OCI-LY1 (cell line): ENCODE data around the gene PRSS3.
"Not testable (repeated sequence)": the region's sequence is repeated elsewhere in the genome, so short reads cannot be mapped to it uniquely, and the experiment has no call there.

Experiments used
- EZH2 ChIP-seq: fragments of 200-600 bp; sonication (generic), shearing (Covaris generic); IDR thresholded peaks from 2 replicates; pipeline ENCODE4 v1.8.0; 2017; ENCODE audit warnings: borderline replicate concordance, mixed run types, mild to moderate bottlenecking, antibody characterized with exemption, low read length, moderate library complexity, mixed read lengths
- TF ChIP-seq, protein P1 (sequence below): fragments of 200-600 bp; sonication (generic), shearing (Covaris generic); IDR thresholded peaks from 2 replicates; pipeline ENCODE4 v1.5.1; 2017; ENCODE audit warnings: mild to moderate bottlenecking, antibody characterized with exemption, low read length, moderate library complexity, mixed read lengths

DNA sequence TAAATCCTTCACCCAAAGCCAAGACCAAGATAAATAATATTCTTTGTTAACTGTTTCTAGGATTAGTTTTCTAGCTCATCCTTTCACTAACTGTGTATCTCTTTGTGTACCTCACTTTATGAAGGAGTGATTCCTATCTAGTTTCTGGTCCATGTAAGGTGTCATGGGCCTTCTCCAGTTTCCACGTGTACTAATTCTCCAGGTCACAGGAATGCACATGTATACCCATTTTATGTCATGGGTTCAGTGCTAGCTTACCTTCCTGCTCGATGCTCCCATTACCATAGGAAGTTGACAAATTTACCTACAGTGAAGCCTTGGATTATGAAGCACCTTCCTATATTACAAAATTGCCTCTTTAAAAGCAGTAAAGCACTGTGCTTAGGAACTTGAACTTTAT lies 5.9 kb upstream of the PRSS3 start:
- TF ChIP-seq EZH2 = not testable (repeated sequence)
- TF ChIP-seq, protein P1, sequence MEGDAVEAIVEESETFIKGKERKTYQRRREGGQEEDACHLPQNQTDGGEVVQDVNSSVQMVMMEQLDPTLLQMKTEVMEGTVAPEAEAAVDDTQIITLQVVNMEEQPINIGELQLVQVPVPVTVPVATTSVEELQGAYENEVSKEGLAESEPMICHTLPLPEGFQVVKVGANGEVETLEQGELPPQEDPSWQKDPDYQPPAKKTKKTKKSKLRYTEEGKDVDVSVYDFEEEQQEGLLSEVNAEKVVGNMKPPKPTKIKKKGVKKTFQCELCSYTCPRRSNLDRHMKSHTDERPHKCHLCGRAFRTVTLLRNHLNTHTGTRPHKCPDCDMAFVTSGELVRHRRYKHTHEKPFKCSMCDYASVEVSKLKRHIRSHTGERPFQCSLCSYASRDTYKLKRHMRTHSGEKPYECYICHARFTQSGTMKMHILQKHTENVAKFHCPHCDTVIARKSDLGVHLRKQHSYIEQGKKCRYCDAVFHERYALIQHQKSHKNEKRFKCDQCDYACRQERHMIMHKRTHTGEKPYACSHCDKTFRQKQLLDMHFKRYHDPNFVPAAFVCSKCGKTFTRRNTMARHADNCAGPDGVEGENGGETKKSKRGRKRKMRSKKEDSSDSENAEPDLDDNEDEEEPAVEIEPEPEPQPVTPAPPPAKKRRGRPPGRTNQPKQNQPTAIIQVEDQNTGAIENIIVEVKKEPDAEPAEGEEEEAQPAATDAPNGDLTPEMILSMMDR = not testable (repeated sequence)
